Lower leg skin (tissue), 3 donors: Measurements from ENCODE around the gene HOXA5.

Source experiments
- POLR2A ChIP-seq, 2 donors: fragments of 450-650 bp; IDR thresholded peaks; one replicate each; pipeline ENCODE4 v1.6.1; 2016 to 2017; ENCODE audit warnings: antibody characterized with exemption in 2 of 2, mild to moderate bottlenecking in 1 of 2, moderate library complexity in 1 of 2
- TF ChIP-seq, protein P1 (sequence below), 3 donors: fragments of 450-650 bp; IDR thresholded peaks; one replicate each; pipeline ENCODE4 v1.5.1; 2016; ENCODE audit warnings: antibody characterized with exemption in 3 of 3, mild to moderate bottlenecking in 3 of 3, moderate library complexity in 2 of 3

DNA sequence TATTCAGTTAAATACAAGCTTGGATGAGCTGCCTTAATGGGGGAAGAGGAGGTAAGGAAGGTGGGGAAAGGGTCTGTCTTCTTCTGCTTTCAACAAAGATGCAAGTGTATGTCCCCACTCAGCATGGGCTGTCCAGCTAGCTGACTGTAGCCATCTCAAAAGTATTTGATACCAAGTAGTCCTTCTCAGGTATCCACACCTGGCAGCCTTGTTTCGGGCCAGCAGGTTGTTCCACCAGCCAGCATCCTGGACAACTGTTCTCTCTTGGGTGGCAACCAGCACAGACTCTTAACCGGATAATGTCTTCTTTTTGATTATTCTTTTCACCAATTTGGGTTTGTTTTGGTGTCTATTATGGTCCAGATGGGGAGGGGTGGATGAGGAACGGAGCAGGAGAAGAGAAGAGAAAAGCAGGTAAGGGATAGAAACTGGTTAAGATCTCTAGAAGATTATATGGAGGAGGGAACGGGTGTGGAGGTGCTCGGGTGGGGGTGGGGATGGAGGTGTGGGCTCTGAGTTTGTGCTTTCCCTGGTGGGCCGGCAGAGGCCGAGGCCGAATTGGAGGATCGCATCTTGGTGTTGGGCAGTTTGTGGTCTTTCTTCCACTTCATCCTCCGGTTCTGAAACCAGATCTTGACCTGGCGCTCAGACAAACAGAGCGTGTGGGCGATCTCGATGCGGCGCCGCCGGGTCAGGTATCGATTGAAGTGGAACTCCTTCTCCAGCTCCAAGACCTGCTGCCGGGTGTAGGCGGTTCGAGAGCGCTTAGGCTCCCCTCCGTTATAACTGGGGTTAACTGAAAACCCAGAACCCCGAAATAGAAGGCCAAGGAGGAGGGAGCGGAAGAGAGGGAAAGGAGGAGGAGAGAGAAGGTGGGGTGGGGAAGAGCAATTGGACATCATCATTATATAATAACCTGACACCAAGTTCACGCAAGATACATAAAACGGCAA, 14.4 kb downstream of the HOXA5 start:
- TF ChIP-seq, protein P1, sequence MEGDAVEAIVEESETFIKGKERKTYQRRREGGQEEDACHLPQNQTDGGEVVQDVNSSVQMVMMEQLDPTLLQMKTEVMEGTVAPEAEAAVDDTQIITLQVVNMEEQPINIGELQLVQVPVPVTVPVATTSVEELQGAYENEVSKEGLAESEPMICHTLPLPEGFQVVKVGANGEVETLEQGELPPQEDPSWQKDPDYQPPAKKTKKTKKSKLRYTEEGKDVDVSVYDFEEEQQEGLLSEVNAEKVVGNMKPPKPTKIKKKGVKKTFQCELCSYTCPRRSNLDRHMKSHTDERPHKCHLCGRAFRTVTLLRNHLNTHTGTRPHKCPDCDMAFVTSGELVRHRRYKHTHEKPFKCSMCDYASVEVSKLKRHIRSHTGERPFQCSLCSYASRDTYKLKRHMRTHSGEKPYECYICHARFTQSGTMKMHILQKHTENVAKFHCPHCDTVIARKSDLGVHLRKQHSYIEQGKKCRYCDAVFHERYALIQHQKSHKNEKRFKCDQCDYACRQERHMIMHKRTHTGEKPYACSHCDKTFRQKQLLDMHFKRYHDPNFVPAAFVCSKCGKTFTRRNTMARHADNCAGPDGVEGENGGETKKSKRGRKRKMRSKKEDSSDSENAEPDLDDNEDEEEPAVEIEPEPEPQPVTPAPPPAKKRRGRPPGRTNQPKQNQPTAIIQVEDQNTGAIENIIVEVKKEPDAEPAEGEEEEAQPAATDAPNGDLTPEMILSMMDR (IDR thresholded peaks at IDR 0.05), result no peak
- no peak for TF ChIP-seq POLR2A (IDR thresholded peaks at IDR 0.05)
